Psoas muscle (tissue), 8 donors: Measurements from ENCODE around the gene HPX. TPM values are rescaled to one million over a fixed set of nuclear protein-coding genes. Genes with fewer than 3 reads are reported as not detected.

Experiments
- ATAC-seq, 4 donors: fragments of 200-7000 bp; cut with Tn5 transposase; one replicate each; pipeline ENCODE4 v1.9.1; 2020; ENCODE audit warnings: moderate library complexity in 3 of 4, mild to moderate bottlenecking in 2 of 4
- DNase-seq, 2 donors: peaks; one replicate each; pipeline ENCODE4 v3.0.0-alpha.2; 2020
- H3K27ac ChIP-seq: fragments of 200-600 bp; one replicate; pipeline ENCODE4 v1.8.0; 2022
- H3K27me3 ChIP-seq, 3 donors: fragments of 200-600 bp in 1 of 3; one replicate each; pipeline versions ENCODE4 v1.6.1 to v1.8.0; 2013 to 2022; ENCODE audit warnings: low read length in 2 of 3, mild to moderate bottlenecking in 2 of 3, moderate library complexity in 1 of 3; ENCODE audit not compliant: insufficient read depth in 3 of 3
- H3K36me3 ChIP-seq, 2 donors: fragments of 200-600 bp in 1 of 2; one replicate each; pipeline versions ENCODE4 v1.6.1 to v1.8.0; 2013 to 2022; ENCODE audit warnings: low read depth in 1 of 2, mild to moderate bottlenecking in 1 of 2, moderate library complexity in 1 of 2; ENCODE audit not compliant: insufficient read depth in 1 of 2
- H3K4me1 ChIP-seq: fragments of 200-600 bp; one replicate; pipeline ENCODE4 v1.8.0; 2022
- H3K4me3 ChIP-seq: fragments of 200-600 bp; one replicate; pipeline ENCODE4 v1.8.0; 2022; ENCODE audit warnings: mild to moderate bottlenecking
- H3K9me3 ChIP-seq: fragments of 200-600 bp; one replicate; pipeline ENCODE4 v1.8.0; 2022
- CTCF ChIP-seq: fragments of 200-600 bp; IDR thresholded peaks from one replicate; pipeline ENCODE4 v1.8.0; 2022; ENCODE audit warnings: antibody characterized with exemption
- WGBS, 3 donors: extraction: QIAGEN DNeasy Blood & Tissue Kit; methylation state at CpG; one replicate each; pipeline versions ENCODE4 v1.1.6 to v1.1.7; 2013; 5-methylcytosine and 5-hydroxymethylcytosine counted together
- intact Hi-C, 2 donors: fragments of 100-400 bp; cut with DNase I; formaldehyde crosslinking; loops; one replicate each; pipeline versions ENCODE4 v1.11.0 to v1.14.2; 2022
- polyA plus RNA-seq, 3 donors: library from polyadenylated mRNA; stranded (reverse); fragments of 200-250 nt; gene quantifications; one replicate each; pipeline ENCODE4 v1.2.3, GENCODE V29; 2013
- total RNA-seq, 4 donors: library from RNA; stranded (reverse); fragmentation: NEBNext Ultra II Directional in 2 of 4; extraction: Animal tissue kit (Norgen Biotek cat#: 25700) in 2 of 4; gene quantifications; one replicate each; pipeline versions ENCODE4 v1.2.1 to v1.2.4, GENCODE V29; 2021 to 2023
- donor health status: healthy with polysubstance abuse.
- donor health status: DM: no; HTN: no; CAD: no; lungs with moderate emphysema.
- donor health status: Bipolar disorder and iron deficiency.
- donor health status: healthy.
- donor health status: DM: yes; HTN: yes; CAD: no.
- donor health status: DM: no; HTN: no; CAD: no.
- donor health status: DM: no; HTN: no; CAD: no.
- donor health status: DM: yes; HTN: yes; CAD: no.

The HPX gene
- total and polyA plus RNA-seq, 7 donors = 0.04 to 0.75 (median 0.35) TPM; not detected in 1

DNA sequence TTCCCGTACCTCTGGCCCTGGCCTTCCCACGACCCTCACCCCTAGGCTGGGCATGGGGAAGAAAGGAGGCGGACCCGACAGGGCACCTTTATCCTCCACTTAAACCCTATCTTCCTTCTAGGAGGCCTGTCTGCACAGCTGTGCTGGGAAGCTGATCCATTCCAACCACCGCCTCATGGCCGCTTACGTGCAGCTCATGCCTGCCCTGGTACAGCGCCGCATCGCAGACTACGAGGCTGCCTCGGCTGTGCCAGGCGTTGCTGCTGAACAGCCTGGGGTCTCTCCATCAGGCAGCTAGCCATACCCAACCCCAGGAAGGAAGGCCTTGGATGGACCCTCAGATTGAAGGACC, 41.1 kb upstream of the HPX start:
- H3K36me3 ChIP-seq = peaks cover 13 to 78% of the 10 kb centered on the region in 2 donors
- peak overlapping the region; percentile 95 for H3K27ac ChIP-seq
- intact Hi-C loops = loop anchor here (5.0 kb wide), 2 partner anchors 90 to 130 kb away; partner anchors contain the start of genes SMPD1 (in 1 of the 2) and TAF10 (in 1 of the 2)
- DNase-seq (no peak), ATAC-seq (peak in 3 of 4 donors; percentile 6 to 31 (median 9))
- H3K9me3 ChIP-seq = no peaks in the 10 kb centered on the region
- H3K27me3 ChIP-seq = no peaks in the 10 kb centered on the region
- TF ChIP-seq CTCF = no peak
- peak overlapping the region; percentile 93 for H3K4me3 ChIP-seq
- peaks cover 21% of the 10 kb centered on the region for H3K4me1 ChIP-seq
- WGBS, 3 donors = 4% methylated on average over 13 of the region's 13 CpGs

- Histone ChIP-seq H3K36me3 (peaks cover 9 to 75% of the 10 kb centered on the region in 2 donors), H3K27ac (peak within 1 kb of the TSS; percentile 95), H3K4me1 (peaks cover 21% of the 10 kb centered on the region), H3K9me3 (no peaks in the 10 kb centered on the region), H3K4me3 (peak within 1 kb of the TSS; percentile 93), H3K27me3 (no peaks in the 10 kb centered on the region)
- TF ChIP-seq CTCF = no peak
- peak; percentile 98 to 99 for DNase-seq
- intact Hi-C loops = loop anchor here (5.0 kb wide), 2 partner anchors 89 to 131 kb away; partner anchors contain the start of genes SMPD1 (in 1 of the 2) and TAF10 (in 1 of the 2)
- WGBS, 3 donors = 0 to 1% (median 0%) methylated on average over 65 to 66 of the region's 66 CpGs
- peak; percentile 98 to 99 (median 99) for ATAC-seq
Measured at GRCh38 chr11:6481012-6481923, 40.5 kb upstream of the HPX start, which contains the start of the genes ARFIP2 and TIMM10B. Gene ARFIP2, minus strand, starts transcription at chr11:6481331. Its CDS starts 910 bp downstream, at chr11:6480421. Gene TIMM10B, plus strand, starts transcription at chr11:6481501. Its CDS starts 16 bp downstream, at chr11:6481517.

DNA sequence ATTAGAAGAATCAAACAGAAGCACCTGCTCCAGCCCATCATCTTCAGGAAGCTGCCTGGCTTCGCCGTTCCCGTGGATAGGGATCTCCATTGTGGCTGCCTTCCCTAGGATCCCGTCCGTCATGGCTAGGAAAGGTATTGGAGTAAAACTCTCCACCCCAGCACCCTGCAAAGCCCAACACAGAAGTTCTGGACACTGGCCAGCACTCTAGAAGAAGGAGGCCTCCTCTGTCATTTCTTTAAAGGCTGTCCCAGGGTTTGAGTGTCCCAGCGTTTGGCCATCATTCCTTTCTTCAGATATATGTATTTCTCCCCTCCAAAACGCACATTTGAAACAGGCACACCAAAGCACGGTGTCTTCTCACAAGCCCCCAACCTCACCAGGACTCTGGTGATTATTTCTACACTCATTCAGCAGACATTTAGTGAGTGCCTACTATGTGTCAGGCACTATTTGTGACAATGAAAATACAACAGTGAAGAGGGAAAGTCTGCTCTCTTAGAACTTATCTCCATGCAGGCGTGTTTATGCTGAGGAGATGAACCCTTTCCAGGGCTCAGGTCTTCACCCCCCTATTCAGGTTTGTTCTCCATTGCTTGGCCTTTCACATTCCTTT, 39.6 kb upstream of the HPX start:
- peak overlapping the region; percentile 95 for H3K27ac ChIP-seq
- ATAC-seq (no peak), DNase-seq (no peak)
- intact Hi-C loops = loop anchor here (5.0 kb wide), 2 partner anchors 88 to 132 kb away; partner anchors contain the start of genes SMPD1 (in 1 of the 2) and TAF10 (in 1 of the 2)
- H3K27me3 ChIP-seq = no peaks in the 10 kb centered on the region
- no peak for TF ChIP-seq CTCF
- H3K36me3 ChIP-seq = peaks cover 9 to 71% of the 10 kb centered on the region in 2 donors
- H3K9me3 ChIP-seq = no peaks in the 10 kb centered on the region
- peak overlapping the region; percentile 93 for H3K4me3 ChIP-seq
- WGBS, 3 donors = 29 to 43% (median 33%) methylated on average over 9 of the region's 9 CpGs
- peaks cover 21% of the 10 kb centered on the region for H3K4me1 ChIP-seq

- Histone ChIP-seq H3K4me3 (no peak overlapping the region), H3K9me3 (no peaks in the 10 kb centered on the region), H3K4me1 (peaks cover 19% of the 10 kb centered on the region), H3K27me3 (no peaks in the 10 kb centered on the region), H3K36me3 (peaks cover 0 to 39% of the 10 kb centered on the region in 2 donors), H3K27ac (no peak overlapping the region)
- 83 to 90% (median 89%) methylated on average over 4 of the region's 4 CpGs for WGBS, 3 donors
- TF ChIP-seq CTCF = no peak
- DNase-seq = no peak
- intact Hi-C loops = loop anchor here (5.0 to 10.0 kb wide), 2 partner anchors 141 to 242 kb away; partner anchors contain the start of genes CNGA4 (in 2 of the 2), FHIP1B (in 2 of the 2) and TPP1 (in 1 of the 2)
- ATAC-seq = no peak
Measured at GRCh38 chr11:6476571-6476970, 35.8 kb upstream of the HPX start.
